SKM-1 (cell line): ENCODE results near the gene PPP2R2B.

Source experiments
- DNase-seq: peaks from one replicate; lab custom pipeline; 2025; ENCODE audit not compliant: unreplicated experiment; lab: John Stamatoyannopoulos, UW

Gene PPP2R2B

GRCh38 chr5:146788898-146789297 lies 89.7 kb downstream of the PPP2R2B start:
- no peak for DNase-seq

GRCh38 chr5:146785065-146785464 lies 93.5 kb downstream of the PPP2R2B start:
- peak; percentile 39 for DNase-seq

DNA sequence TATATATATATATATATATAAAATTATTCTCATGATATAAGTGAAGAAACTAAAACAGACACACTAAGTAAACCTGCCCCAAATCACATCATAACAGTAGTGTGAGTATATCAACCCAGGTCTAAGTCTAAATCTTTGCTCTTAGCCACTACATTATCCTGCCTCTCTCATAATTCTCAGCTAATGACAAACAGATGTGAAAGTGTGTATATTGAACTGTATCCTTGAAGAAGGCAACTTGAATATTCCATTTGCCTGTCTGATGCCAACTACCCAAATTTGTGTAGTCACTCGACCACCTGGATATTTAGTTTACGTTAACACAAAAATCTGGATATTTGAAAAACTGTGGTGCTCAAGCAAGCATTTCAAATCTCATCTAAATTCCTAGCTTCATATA lies 97.4 kb downstream of the PPP2R2B start:
- DNase-seq, result no peak

- no peak for DNase-seq
These were observed 99.2 kb downstream of the PPP2R2B start for GRCh38 chr5:146779211-146779869.

DNA sequence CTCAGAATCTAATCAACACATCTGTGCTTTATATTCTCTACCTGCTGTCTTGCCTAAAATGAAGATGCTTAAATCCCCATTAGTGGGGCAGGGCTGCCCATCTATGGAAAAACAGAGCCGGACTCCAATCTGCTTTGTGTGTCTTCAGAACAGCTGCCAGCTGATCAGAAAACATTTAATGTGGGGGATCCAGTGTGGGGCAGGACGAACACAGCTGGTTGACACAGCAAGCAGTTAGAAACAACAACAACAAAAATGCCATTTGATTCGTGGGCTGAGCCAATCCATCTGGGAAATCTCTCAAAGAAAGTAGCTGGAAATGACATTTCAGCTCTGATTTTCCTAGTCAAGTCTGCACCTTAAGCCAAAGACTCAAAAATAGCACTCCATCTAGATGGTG lies 99.8 kb downstream of the PPP2R2B start:
- DNase-seq, result no peak

DNA sequence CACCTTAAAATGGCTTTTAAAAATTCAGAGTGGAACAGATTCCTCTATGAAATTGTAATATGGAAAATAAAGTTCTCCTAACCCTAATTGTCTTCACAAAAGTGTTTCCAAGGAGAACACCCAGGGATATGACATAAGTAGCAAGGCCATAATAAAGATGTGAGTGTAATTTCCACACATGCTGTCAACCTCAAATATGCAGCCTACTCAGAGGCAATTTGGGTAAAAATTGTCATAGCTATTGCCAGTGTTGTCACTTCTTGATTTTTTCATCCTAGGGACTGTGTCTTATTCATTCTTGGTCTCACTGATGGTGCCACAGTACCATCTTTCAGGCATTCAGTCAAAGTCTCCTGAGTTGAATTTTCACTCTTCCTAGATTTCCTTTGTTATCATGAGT lies 100.3 kb downstream of the PPP2R2B start:
- no peak for DNase-seq

DNA sequence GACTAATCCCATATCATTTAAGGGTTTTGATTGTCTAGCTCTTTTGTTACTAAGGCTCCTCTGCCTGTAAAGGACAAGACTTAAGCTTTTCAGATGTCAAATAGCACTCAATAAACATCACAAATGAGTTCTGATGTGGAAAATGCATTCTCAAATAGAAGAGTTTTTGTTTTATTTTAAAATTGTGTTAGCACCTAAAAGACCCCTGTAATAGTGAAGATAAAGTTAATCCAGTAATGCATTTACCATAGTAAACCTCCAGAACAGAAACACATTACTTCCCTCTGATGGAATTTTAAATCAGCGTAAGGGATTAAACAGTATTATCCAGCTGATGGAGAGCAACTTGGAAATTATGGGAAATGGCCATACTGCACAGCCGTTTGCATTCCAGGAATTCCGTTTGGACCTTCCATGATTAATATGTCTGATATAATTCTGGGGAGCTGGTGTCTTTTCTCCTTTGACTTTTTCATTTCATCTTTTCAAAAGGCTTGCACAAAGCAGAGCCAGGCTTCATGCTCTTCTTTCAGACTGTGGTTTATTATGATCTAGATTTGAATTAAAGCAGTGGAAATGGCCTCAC lies 105.6 kb downstream of the PPP2R2B start:
- DNase-seq, result no peak

GRCh38 chr5:146770980-146771379 lies 107.6 kb downstream of the PPP2R2B start:
- DNase-seq, result no peak

DNA sequence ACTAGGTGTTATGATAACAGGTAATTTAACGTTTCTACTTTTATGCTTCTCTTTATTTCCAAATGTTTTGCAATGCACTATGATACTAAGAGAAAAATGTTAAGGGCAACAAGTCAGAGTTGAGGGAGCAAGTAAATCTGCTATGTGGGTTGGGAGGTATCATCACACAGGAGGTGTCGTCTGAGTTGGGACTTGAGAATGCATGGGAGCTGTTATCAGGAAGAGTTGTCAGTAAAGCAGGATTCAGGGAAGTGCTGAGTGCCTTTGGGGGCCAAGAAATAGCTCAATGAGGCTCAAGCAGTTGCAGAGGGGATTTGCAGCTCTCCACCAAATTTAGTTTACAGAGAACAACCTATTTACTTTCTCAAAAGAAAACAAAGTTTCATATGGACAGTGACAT lies 108.0 kb downstream of the PPP2R2B start:
- DNase-seq, result no peak

DNA sequence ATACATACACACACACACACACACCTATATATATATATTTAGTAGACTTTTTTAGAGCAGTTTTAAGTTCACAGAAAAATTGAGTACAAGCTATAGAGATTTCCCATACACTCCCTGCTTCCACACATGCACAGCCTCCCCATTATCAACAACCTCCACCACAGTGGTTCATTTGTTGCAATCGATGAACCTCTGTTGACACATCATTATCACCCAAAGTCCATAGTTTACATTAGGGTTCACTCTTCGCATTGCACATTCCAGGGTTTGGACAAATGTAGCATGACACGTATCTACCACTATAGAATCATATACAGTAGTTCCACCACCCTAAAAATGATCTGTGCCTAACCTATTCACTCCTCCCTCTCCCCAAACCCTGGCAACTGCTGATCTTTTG lies 111.0 kb downstream of the PPP2R2B start:
- no peak for DNase-seq

- no peak for DNase-seq
These were observed 112.5 kb downstream of the PPP2R2B start for GRCh38 chr5:146766013-146766412.

- no peak for DNase-seq
These were observed 113.3 kb downstream of the PPP2R2B start for GRCh38 chr5:146765089-146765832.

DNA sequence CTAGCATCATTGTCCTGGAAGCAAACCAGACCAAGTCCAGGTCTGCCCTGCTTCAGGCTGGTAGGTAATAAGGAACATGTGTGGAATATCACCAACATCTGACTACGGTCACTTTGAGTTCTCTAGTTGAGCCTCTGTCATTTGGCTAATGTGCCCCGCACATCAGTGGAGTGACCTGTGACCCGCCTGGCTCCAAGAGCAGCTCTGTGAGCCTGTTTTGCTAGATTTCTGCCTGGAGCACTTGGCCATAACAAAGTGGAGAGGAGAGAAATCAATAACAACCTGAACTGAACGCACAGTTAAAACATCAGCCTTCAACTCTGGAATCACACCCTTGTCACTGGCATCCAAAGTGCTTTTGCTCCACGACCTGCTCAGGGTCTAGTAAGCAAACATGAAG lies 115.7 kb downstream of the PPP2R2B start:
- DNase-seq, result no peak

GRCh38 chr5:146761811-146762210 lies 116.7 kb downstream of the PPP2R2B start:
- no peak for DNase-seq

GRCh38 chr5:146758938-146759337 lies 119.6 kb downstream of the PPP2R2B start:
- DNase-seq, result no peak

- no peak for DNase-seq
These were observed 120.5 kb downstream of the PPP2R2B start for GRCh38 chr5:146758076-146758475.

- no peak for DNase-seq
These were observed 122.0 kb downstream of the PPP2R2B start for GRCh38 chr5:146756546-146756945.

DNA sequence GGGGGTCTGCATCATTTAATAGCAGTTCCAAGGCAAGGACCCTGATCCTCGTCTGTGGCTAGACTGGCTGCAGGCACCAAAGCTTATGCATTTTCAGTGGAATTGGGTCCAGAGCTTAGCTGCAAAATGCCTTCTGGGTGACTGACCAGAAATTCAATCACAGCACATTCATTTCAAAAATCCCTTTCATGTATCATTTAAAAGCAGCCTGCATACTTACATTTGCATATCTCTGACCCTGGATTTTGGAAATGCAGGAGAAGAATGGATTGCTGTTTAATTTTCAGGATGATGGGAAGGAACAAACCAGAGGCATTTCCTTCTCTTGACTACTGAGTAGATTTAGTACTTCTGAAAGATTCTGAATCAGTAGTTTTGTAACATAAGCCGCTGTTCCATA lies 122.8 kb downstream of the PPP2R2B start:
- no peak for DNase-seq

DNA sequence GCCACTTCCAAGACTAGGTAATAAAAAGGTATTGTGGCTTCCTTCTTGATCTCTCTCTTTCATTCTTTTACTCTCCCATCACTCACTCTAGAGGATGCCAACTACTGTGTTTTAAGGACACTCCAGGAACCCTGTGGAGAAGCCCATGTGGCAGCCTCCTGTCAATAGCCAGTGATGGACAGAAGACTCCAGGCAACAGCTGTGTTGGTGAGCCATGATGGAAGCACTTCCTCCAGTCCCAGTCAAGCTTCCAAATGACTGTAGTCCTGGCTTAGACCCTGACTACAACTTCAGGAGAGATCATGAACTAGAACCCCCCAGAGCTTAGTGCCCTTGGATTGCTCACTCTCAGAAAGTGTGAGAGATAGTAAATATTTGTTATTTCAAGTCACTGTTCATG lies 123.9 kb downstream of the PPP2R2B start:
- no peak for DNase-seq

GRCh38 chr5:146753641-146754040 lies 124.9 kb downstream of the PPP2R2B start:
- DNase-seq, result no peak

GRCh38 chr5:146751781-146752401 lies 126.7 kb downstream of the PPP2R2B start:
- DNase-seq, result no peak

- DNase-seq, result no peak
These were observed 127.5 kb downstream of the PPP2R2B start for GRCh38 chr5:146751054-146751453.
